ENCODE measurements around the gene UGDH.

Gene UGDH

DNA sequence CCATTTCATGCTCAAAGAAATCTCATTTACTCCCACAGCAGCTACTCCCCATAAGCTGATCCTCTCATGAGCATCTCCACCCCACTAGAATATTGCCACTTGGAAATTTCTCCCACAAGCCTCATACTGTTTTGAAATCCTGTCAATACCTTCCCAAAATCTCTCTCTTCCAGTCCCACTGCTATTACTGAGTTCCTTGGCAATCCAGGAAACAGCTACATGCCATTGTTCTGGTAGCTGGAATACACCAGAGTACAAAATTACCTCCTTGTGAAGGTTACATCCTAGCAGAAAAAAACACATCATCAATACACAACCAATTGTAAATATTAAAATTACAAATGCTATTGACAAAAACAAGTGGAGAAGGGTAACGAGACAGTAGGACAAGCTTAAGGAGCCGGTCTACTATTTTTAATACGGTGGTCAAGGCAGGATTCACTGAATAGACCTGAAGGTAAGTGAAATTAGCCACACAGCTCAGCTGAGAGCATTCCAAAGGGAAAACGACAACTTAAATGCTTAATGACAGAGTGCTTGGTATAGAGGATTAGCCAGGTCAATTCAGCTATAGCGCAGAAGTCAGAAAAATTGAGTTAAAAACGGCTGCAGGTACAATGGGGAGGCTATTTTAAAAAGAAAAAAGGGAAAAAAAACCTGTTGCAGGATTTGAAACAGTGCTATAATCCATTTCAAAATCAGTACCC, 74.9 kb downstream of the UGDH start:
- no peak for DNase-seq (ENCODE audit: low spot score)

DNA sequence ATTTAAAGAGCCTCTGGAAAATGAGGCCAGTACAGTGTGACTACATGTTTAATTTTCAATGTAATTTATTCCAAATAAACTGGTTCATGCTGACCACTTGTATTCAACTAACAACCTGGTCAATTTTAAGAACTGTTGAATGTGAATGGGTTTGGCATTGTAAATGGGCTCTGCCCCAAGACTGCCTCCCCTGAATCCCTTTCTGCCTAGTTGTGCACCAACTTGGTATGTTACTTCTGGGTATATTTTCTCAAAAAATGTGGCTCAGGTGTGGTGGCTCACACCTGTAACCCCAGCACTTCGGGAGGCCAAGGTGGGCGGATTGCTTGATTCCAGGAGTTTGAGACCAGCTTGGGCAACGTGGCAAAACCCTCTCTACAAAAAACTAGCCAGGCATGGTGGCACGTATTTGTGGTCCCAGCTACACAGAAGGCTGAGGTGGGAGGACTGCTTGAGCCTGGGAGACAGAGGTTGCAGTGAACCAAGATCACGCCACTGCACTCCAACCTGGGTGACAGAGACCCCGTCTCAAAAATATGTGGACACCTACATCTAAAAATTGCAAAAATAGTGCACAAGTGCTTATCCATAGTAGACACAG, 75.7 kb downstream of the UGDH start:
- DNase-seq (ENCODE audit: low spot score) = no peak

DNA sequence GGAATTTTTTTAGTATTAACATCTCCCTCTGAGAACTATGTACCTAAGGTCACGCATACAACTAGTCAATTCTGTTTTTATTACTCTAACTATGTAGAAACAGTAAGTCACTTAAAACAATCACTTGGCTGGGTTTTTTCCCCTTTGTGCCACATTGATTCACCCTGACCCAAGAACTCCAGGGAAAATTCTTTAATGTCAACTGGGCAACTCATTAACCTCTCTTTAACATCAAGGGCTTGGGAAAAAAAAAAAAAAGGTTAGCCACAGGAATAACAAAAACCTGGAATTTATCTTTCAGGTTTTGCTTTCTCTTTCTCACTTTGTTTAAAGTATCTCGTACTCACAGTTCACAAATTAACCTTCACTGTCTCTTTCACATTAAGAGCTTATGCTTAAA, 76.6 kb downstream of the UGDH start:
- DNase-seq (ENCODE audit: low spot score) = no peak
